Spleen (tissue), 11 donors: ENCODE measurements around the gene RORB. TPM values are rescaled to one million over a fixed set of nuclear protein-coding genes. Genes with fewer than 3 reads are reported as not detected.

ENCODE experiments used
- DNase-seq: peaks from one replicate; pipeline ENCODE4 v3.0.0-alpha.2; 2020
- H3K27ac ChIP-seq, 8 donors: fragments of 200-600 bp; sonication (generic) in 7 of 8; 1 replicate in 4 of 8; 2 replicates in 4 of 8; pipeline versions ENCODE4 v1.5.0 to v1.8.0; 2016 to 2021; ENCODE audit warnings: inconsistent platforms in 4 of 8, mild to moderate bottlenecking in 4 of 8, moderate library complexity in 1 of 8
- H3K27me3 ChIP-seq, 7 donors: fragments of 200-600 bp; sonication (generic) in 6 of 7; replicated peaks in 1 of 7; 1 replicate in 4 of 7; 2 replicates in 3 of 7; pipeline versions ENCODE4 v1.5.0 to v1.8.0; 2016 to 2021; ENCODE audit warnings: inconsistent platforms in 3 of 7, mild to moderate bottlenecking in 1 of 7
- H3K36me3 ChIP-seq, 6 donors: fragments of 200-600 bp; sonication (generic) in 5 of 6; 1 replicate in 4 of 6; 2 replicates in 2 of 6; pipeline versions ENCODE4 v1.5.0 to v1.8.0; 2016 to 2021; ENCODE audit warnings: inconsistent platforms in 2 of 6
- H3K4me1 ChIP-seq, 6 donors: fragments of 200-600 bp; sonication (generic) in 5 of 6; 1 replicate in 3 of 6; 2 replicates in 3 of 6; pipeline versions ENCODE4 v1.5.0 to v1.8.0; 2016 to 2021; ENCODE audit warnings: inconsistent platforms in 3 of 6
- H3K4me3 ChIP-seq, 8 donors: fragments of 200-600 bp; sonication (generic) in 7 of 8; 1 replicate in 4 of 8; 2 replicates in 4 of 8; pipeline versions ENCODE4 v1.5.0 to v1.8.0; 2016 to 2021; ENCODE audit warnings: inconsistent platforms in 4 of 8, mild to moderate bottlenecking in 4 of 8, moderate library complexity in 2 of 8
- H3K9me3 ChIP-seq, 8 donors: fragments of 200-600 bp; sonication (generic) in 7 of 8; 1 replicate in 4 of 8; 2 replicates in 4 of 8; pipeline versions ENCODE4 v1.5.0 to v1.8.0; 2016 to 2021; ENCODE audit warnings: inconsistent platforms in 4 of 8
- POLR2A ChIP-seq, 3 donors: fragments of 450-650 bp; IDR thresholded peaks; one replicate each; pipeline ENCODE4 v1.5.1; 2017; ENCODE audit warnings: antibody characterized with exemption in 3 of 3, mild to moderate bottlenecking in 1 of 3
- POLR2AphosphoS5 ChIP-seq, 3 donors: sonication (generic); formaldehyde crosslinking; IDR thresholded peaks; one replicate each; pipeline ENCODE4 v1.5.1; 2017; ENCODE audit warnings: antibody characterized with exemption in 3 of 3
- WGBS, 5 donors: extraction: QIAGEN DNeasy Blood & Tissue Kit in 3 of 5; methylation state at CpG; one replicate each; pipeline versions ENCODE4 v1.1.5 to v1.1.7; 2013 to 2018; 5-methylcytosine and 5-hydroxymethylcytosine counted together
- intact Hi-C: fragments of 100-400 bp; cut with DNase I; formaldehyde crosslinking; loops from one replicate; pipeline ENCODE4 v1.15.0; 2023; ENCODE audit warnings: low total_unique reads
- polyA plus RNA-seq, 3 donors: library from polyadenylated mRNA; stranded (reverse); fragments of 200-250 nt; gene quantifications; one replicate each; pipeline ENCODE4 v1.2.1, GENCODE V29; 2013
- total RNA-seq, 7 donors: library from RNA; depleted of rRNA in 3 of 7; stranded (reverse); fragments of >200 nt in 3 of 7; fragmentation: NEBNext Ultra II Directional in 4 of 7; extraction: Animal tissue kit (Norgen Biotek cat#: 25700) in 4 of 7; gene quantifications; one replicate each; pipeline versions ENCODE4 v1.1.0 to v1.2.1, GENCODE V29; 2016 to 2021
- TF ChIP-seq, protein P1 (sequence below), 11 experiments: fragments of 200-600 bp in 7 of 11; fragments of 450-650 bp in 4 of 11; sonication (generic) in 4 of 11; IDR thresholded peaks in 8 of 11; conservative IDR thresholded peaks in 3 of 11; 1 replicate in 7 of 11; 2 replicates in 4 of 11; pipeline versions ENCODE4 v1.4.0 to v1.8.0; 2016 to 2021; ENCODE audit warnings: antibody characterized with exemption in 11 of 11, inconsistent platforms in 4 of 11, mild to moderate bottlenecking in 1 of 11
- donor health status: healthy with polysubstance abuse.
- donor health status: DM: no; HTN: no; CAD: no; lungs with moderate emphysema.
- donor health status: DM: no; HTN: no; CAD: no.
- donor health status: Bipolar disorder and iron deficiency.
- donor health status: healthy.
- donor health status: DM: no; HTN: no; CAD: no.
- donor health status: DM: yes; HTN: yes; CAD: no.

Gene RORB
- total and polyA plus RNA-seq, 10 donors: 0.02 to 0.18 (median 0.09) TPM; not detected in 2

DNA sequence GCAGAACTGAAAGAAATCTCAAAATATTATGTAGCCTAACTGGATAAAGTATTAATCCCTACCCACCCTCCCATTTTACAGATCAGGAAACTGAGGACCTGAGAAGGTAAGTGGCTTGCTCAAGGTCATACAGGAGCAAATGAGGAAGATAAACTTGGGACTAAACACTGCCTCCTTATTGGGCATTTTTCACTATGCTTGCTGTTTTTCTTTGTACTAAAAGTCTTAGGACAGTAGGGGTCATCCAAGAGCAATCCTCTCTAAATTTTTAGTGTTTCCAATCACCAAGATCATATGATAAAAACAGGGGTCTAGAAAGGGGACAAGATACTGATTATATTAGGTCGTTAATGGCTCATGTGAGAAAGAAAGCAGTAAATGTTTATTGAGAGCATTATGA, 80.8 kb downstream of the RORB start:
- H3K4me3 ChIP-seq: no peak overlapping the region
- TF ChIP-seq POLR2AphosphoS5 (IDR thresholded peaks at IDR 0.05) (no peak), POLR2A (IDR thresholded peaks at IDR 0.05) (no peak)
- TF ChIP-seq, protein P1, sequence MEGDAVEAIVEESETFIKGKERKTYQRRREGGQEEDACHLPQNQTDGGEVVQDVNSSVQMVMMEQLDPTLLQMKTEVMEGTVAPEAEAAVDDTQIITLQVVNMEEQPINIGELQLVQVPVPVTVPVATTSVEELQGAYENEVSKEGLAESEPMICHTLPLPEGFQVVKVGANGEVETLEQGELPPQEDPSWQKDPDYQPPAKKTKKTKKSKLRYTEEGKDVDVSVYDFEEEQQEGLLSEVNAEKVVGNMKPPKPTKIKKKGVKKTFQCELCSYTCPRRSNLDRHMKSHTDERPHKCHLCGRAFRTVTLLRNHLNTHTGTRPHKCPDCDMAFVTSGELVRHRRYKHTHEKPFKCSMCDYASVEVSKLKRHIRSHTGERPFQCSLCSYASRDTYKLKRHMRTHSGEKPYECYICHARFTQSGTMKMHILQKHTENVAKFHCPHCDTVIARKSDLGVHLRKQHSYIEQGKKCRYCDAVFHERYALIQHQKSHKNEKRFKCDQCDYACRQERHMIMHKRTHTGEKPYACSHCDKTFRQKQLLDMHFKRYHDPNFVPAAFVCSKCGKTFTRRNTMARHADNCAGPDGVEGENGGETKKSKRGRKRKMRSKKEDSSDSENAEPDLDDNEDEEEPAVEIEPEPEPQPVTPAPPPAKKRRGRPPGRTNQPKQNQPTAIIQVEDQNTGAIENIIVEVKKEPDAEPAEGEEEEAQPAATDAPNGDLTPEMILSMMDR (IDR thresholded peaks at IDR 0.05 in 8 of 11, conservative IDR thresholded peaks at IDR 0.05 in 3 of 11): peak in 3 of 11 experiments; percentile 11 to 24 (median 17)
- DNase-seq: no peak
- H3K4me1 ChIP-seq: no peaks in the 10 kb centered on the region
- intact Hi-C loops: loop anchor here (5.0 kb wide), 1 partner anchor 164 kb away; no protein-coding TSS in a partner anchor
- 36 to 67% (median 43%) methylated on average over 1 of the region's 1 CpG for WGBS, 5 donors
- H3K36me3 ChIP-seq: no peaks in the 10 kb centered on the region
- no peaks in the 10 kb centered on the region for H3K27me3 ChIP-seq
- no peaks in the 10 kb centered on the region for H3K9me3 ChIP-seq
- no peak overlapping the region for H3K27ac ChIP-seq

DNA sequence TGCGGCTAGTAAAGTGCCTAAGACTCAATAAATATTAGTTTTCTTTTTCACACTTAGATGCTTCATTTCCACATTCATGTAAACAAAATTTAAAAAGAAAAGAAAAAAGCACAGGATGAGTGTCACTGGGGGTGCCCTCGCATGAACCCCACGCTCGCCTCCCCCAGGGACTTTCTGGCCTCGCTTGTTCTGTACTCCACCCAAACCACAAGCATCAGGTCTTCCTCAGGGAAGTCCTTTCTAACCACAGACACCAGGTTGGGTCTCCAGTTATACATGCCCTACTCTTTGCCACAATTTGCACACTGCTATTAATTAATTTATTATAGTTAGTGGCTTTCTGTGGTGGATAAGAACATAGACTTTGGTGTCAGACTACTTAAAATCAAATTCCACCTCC, 92.4 kb downstream of the RORB start:
- no peak overlapping the region for H3K4me3 ChIP-seq
- H3K4me1 ChIP-seq: no peaks in the 10 kb centered on the region
- intact Hi-C loops: no loop called here
- no peaks in the 10 kb centered on the region for H3K27me3 ChIP-seq
- H3K27ac ChIP-seq: no peak overlapping the region
- no peaks in the 10 kb centered on the region for H3K9me3 ChIP-seq
- WGBS, 5 donors: 37 to 57% (median 42%) methylated on average over 5 of the region's 5 CpGs
- TF ChIP-seq POLR2AphosphoS5 (IDR thresholded peaks at IDR 0.05): no peak
- TF ChIP-seq, protein P1 (IDR thresholded peaks at IDR 0.05 in 8 of 11, conservative IDR thresholded peaks at IDR 0.05 in 3 of 11): no peak
- TF ChIP-seq POLR2A (IDR thresholded peaks at IDR 0.05): no peak
- no peaks in the 10 kb centered on the region for H3K36me3 ChIP-seq
- DNase-seq: no peak

DNA sequence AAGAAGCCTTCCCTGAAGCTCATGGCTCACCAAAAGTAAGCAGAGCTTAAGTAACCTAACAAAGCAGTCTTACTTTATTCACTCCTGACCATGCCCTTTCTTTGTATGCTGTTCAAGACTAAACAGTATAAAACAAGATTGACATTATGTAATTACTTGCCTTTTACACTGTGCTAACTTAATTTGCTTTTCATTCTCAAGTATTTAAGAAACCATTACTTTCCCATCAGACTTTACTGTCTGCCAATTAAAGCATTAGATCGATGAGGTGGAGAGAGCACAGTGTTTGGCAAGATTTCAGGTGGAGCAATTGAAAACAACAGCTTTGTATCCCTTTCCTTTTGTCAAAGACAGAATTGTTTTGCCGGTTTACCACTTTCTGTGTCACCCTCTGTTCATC, 98.2 kb downstream of the RORB start:
- Histone ChIP-seq H3K9me3 (no peaks in the 10 kb centered on the region), H3K36me3 (no peaks in the 10 kb centered on the region), H3K27me3 (no peaks in the 10 kb centered on the region), H3K27ac (no peak overlapping the region), H3K4me1 (no peaks in the 10 kb centered on the region), H3K4me3 (no peak overlapping the region)
- intact Hi-C loops: no loop called here
- no peak for DNase-seq
- TF ChIP-seq POLR2A (IDR thresholded peaks at IDR 0.05) (no peak), POLR2AphosphoS5 (IDR thresholded peaks at IDR 0.05) (no peak)
- TF ChIP-seq, protein P1 (IDR thresholded peaks at IDR 0.05 in 8 of 11, conservative IDR thresholded peaks at IDR 0.05 in 3 of 11): no peak
- WGBS, 5 donors: 65 to 77% (median 73%) methylated on average over 2 of the region's 2 CpGs

DNA sequence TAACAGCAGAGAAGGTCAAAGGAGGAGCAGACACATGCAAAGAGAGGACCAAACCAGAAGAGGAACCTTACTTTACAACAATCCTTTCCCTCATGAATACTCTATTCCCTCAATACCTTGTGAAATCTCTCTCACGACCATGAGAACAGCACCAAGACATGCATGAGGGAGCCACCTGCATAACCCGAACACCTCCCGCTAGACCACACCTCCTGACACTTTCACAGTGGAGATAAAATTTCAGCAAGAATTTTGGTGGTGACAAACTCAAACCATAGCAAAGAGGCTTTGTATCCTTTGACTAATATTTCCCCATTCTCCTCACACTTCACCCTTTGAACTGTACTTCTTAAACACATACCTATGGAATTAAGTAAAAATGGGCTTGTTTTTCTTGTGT, 101.7 kb downstream of the RORB start:
- 62 to 74% (median 71%) methylated on average over 3 of the region's 3 CpGs for WGBS, 5 donors
- TF ChIP-seq, protein P1 (IDR thresholded peaks at IDR 0.05 in 8 of 11, conservative IDR thresholded peaks at IDR 0.05 in 3 of 11): no peak
- TF ChIP-seq POLR2A (IDR thresholded peaks at IDR 0.05) (no peak), POLR2AphosphoS5 (IDR thresholded peaks at IDR 0.05) (no peak)

More for the DNA sequence above, 101.7 kb downstream of the RORB start:
- Histone ChIP-seq H3K9me3 (no peaks in the 10 kb centered on the region), H3K27ac (no peak overlapping the region), H3K4me1 (no peaks in the 10 kb centered on the region), H3K27me3 (no peaks in the 10 kb centered on the region), H3K36me3 (no peaks in the 10 kb centered on the region), H3K4me3 (no peak overlapping the region)
- DNase-seq: no peak
- intact Hi-C loops: no loop called here
